SK-N-SH treated with all-trans-retinoic acid at 6 μM for 48 hours (cell line): ENCODE results near the gene DOC2B.

ENCODE experiments used
- ATAC-seq: fragments of 200-7000 bp; cut with Tn5 transposase; 3 replicates; pipeline ENCODE4 v1.9.1; 2020; ENCODE audit warnings: mild to moderate bottlenecking, moderate library complexity
- ARNTL ChIP-seq: fragments of 450-650 bp; formaldehyde crosslinking; IDR thresholded peaks from 2 replicates; pipeline ENCODE4 v1.5.0; 2020; ENCODE audit warnings: low read depth, mild to moderate bottlenecking, moderate library complexity, borderline replicate concordance
- BACH2 ChIP-seq: fragments of 250-450 bp; sonication (Bioruptor Pico); IDR thresholded peaks from 2 replicates; pipeline ENCODE4 v1.9.0; 2021; ENCODE audit warnings: mild to moderate bottlenecking, borderline replicate concordance
- CSDC2 ChIP-seq: fragments of 250-450 bp; sonication (Bioruptor Pico); IDR thresholded peaks from 2 replicates; pipeline ENCODE4 v1.5.0; 2020; ENCODE audit warnings: mild to moderate bottlenecking, moderate library complexity
- ESRRG ChIP-seq: fragments of 250-450 bp; sonication (Bioruptor Pico); IDR thresholded peaks from 2 replicates; pipeline ENCODE4 v1.6.1; 2021; ENCODE audit warnings: mild to moderate bottlenecking
- GLIS3 ChIP-seq: fragments of 250-450 bp; sonication (Bioruptor Pico); IDR thresholded peaks from 2 replicates; pipeline ENCODE4 v1.5.0; 2020; ENCODE audit warnings: mild to moderate bottlenecking, moderate library complexity
- ISL1 ChIP-seq: fragments of 250-450 bp; sonication (Bioruptor Pico); IDR thresholded peaks from 2 replicates; pipeline ENCODE4 v2.1.2; 2022; ENCODE audit warnings: mild to moderate bottlenecking, moderate library complexity
- PPARA ChIP-seq: fragments of 250-450 bp; sonication (Bioruptor Pico); IDR thresholded peaks from 2 replicates; pipeline ENCODE4 v1.5.0; 2020; ENCODE audit warnings: mild to moderate bottlenecking, borderline replicate concordance
- SNAI2 ChIP-seq: fragments of 250-450 bp; sonication (Bioruptor Pico); IDR thresholded peaks from 2 replicates; pipeline ENCODE4 v1.5.0; 2020; ENCODE audit warnings: mild to moderate bottlenecking, moderate library complexity
- TCF4 ChIP-seq: fragments of 250-450 bp; sonication (Bioruptor Pico); IDR thresholded peaks from 2 replicates; pipeline ENCODE4 v1.8.0; 2021; ENCODE audit warnings: mild to moderate bottlenecking, moderate library complexity, borderline replicate concordance
- TOX ChIP-seq: fragments of 250-450 bp; sonication (Bioruptor Pico); IDR thresholded peaks from 2 replicates; pipeline ENCODE4 v1.8.0; 2021; ENCODE audit warnings: mild to moderate bottlenecking, moderate library complexity, borderline replicate concordance
- ZFP3 ChIP-seq: fragments of 250-450 bp; sonication (Bioruptor Pico); IDR thresholded peaks from 2 replicates; pipeline ENCODE4 v1.5.0; 2020; ENCODE audit warnings: mild to moderate bottlenecking, moderate library complexity
- ZNF565 ChIP-seq: fragments of 450-650 bp; formaldehyde crosslinking; conservative IDR thresholded peaks from 2 replicates; pipeline ENCODE4 v1.5.0; 2020; ENCODE audit warnings: low read depth, mild to moderate bottlenecking, moderate library complexity
- ZNF8 ChIP-seq: fragments of 450-650 bp; formaldehyde crosslinking; IDR thresholded peaks from 2 replicates; pipeline ENCODE4 v1.5.0; 2020; ENCODE audit warnings: mild to moderate bottlenecking, moderate library complexity
- TF ChIP-seq, protein P1 (sequence below): fragments of 250-450 bp; sonication (Bioruptor Pico); IDR thresholded peaks from 2 replicates; pipeline ENCODE4 v1.8.0; 2021; ENCODE audit warnings: low read depth, mild to moderate bottlenecking, moderate library complexity, borderline replicate concordance
- TF ChIP-seq, protein P2 (sequence below): fragments of 250-450 bp; sonication (Bioruptor Pico); IDR thresholded peaks from 2 replicates; pipeline ENCODE4 v1.5.0; 2020; ENCODE audit warnings: mild to moderate bottlenecking, moderate library complexity
- TF ChIP-seq, protein P3 (sequence below): fragments of 250-450 bp; sonication (Bioruptor Pico); IDR thresholded peaks from 2 replicates; pipeline ENCODE4 v1.5.1; 2021; ENCODE audit warnings: mild to moderate bottlenecking, moderate library complexity
- TF ChIP-seq, protein P4 (sequence below): fragments of 250-450 bp; sonication (Bioruptor Pico); IDR thresholded peaks from 2 replicates; pipeline ENCODE4 v1.8.0; 2020; ENCODE audit warnings: mild to moderate bottlenecking, moderate library complexity, borderline replicate concordance
- TF ChIP-seq, protein P5 (sequence below): fragments of 250-450 bp; sonication (Bioruptor Pico); IDR thresholded peaks from 2 replicates; pipeline ENCODE4 v1.5.1; 2020; ENCODE audit warnings: low read depth, mild to moderate bottlenecking, moderate library complexity

The DOC2B gene

DNA sequence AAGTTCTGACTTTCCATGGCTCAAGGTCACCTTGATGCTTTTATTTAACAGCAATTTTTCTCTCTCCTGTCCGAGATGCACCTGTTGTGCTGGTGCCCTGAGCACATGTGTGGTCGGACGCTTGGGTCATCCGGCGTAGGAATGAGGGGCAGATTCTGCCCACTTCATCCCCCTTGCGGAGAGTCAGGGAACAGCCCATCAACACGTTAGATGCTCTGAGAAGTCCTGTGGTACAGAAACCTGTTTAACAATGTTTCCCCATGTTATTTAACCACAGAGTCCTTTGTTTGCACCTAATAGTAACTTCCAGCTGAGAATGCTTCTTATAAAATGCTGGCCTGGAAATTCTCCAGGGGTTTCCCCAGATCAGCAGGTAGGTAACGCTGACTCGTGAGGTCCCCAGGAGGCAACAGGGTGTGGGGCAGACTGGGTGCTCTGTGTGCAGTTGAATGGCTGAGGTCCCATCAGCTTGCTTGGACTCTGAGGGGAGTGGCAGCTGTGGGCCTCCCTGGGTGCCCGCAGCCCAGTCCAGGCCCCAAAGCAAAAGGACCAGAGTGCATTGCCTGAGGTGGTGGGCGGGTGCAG lies 17.8 kb downstream of the DOC2B start (continued):
- TF ChIP-seq, protein P1, sequence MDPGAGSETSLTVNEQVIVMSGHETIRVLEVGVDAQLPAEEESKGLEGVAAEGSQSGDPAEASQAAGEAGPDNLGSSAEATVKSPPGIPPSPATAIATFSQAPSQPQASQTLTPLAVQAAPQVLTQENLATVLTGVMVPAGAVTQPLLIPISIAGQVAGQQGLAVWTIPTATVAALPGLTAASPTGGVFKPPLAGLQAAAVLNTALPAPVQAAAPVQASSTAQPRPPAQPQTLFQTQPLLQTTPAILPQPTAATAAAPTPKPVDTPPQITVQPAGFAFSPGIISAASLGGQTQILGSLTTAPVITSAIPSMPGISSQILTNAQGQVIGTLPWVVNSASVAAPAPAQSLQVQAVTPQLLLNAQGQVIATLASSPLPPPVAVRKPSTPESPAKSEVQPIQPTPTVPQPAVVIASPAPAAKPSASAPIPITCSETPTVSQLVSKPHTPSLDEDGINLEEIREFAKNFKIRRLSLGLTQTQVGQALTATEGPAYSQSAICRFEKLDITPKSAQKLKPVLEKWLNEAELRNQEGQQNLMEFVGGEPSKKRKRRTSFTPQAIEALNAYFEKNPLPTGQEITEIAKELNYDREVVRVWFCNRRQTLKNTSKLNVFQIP (CRISPR knock-in tag): no peak
- TF ChIP-seq ZNF8: no peak
- no peak for TF ChIP-seq BACH2 (CRISPR knock-in tag)

DNA sequence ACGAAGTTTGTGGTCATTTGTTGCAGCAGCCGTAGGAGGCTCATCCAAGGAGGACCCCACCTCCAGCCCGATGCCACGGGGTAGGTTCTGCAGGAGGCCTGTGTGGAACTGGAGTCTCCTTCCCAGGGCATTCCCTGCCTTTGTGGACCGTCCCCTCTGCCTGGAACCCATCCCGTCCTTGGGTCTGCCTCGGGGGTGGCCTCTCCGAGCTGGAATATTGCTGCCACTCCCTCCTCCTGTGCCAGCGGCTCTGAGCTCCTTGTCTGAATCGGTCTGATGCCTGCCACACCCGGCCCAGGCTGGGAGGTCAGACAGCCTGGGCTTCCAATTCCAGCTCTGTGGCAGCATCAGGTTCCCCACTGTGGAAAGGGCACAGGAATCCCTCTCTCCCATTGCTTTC lies 18.8 kb downstream of the DOC2B start:
- ATAC-seq: no peak
- TF ChIP-seq ISL1 (no peak), ARNTL (CRISPR knock-in tag) (no peak), ZNF565 (CRISPR knock-in tag) (no peak)
- TF ChIP-seq, protein P2, sequence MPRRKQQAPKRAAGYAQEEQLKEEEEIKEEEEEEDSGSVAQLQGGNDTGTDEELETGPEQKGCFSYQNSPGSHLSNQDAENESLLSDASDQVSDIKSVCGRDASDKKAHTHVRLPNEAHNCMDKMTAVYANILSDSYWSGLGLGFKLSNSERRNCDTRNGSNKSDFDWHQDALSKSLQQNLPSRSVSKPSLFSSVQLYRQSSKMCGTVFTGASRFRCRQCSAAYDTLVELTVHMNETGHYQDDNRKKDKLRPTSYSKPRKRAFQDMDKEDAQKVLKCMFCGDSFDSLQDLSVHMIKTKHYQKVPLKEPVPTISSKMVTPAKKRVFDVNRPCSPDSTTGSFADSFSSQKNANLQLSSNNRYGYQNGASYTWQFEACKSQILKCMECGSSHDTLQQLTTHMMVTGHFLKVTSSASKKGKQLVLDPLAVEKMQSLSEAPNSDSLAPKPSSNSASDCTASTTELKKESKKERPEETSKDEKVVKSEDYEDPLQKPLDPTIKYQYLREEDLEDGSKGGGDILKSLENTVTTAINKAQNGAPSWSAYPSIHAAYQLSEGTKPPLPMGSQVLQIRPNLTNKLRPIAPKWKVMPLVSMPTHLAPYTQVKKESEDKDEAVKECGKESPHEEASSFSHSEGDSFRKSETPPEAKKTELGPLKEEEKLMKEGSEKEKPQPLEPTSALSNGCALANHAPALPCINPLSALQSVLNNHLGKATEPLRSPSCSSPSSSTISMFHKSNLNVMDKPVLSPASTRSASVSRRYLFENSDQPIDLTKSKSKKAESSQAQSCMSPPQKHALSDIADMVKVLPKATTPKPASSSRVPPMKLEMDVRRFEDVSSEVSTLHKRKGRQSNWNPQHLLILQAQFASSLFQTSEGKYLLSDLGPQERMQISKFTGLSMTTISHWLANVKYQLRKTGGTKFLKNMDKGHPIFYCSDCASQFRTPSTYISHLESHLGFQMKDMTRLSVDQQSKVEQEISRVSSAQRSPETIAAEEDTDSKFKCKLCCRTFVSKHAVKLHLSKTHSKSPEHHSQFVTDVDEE: no peak

DNA sequence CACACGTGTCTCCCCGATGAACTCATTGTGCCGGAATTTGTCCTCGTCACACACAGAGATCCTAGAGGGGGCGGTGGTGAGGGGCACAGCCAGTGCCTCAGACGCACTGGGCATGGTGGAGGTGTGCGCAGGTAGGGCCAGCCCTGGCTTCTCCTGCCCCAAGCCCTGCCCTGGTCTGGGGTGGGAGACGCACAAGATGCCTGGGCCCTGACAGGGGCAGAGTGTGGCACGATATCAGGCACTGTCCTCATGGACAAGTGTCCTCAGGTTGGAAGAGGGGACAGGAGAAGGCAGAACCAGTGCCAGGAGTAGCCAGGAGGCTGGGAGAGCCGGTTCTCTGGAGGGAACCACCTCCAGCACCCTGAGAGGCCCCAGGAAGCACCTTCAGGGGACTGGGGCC lies 20.0 kb downstream of the DOC2B start:
- TF ChIP-seq ISL1 (no peak), TCF4 (CRISPR knock-in tag) (no peak), ESRRG (no peak), ZNF8 (no peak), ARNTL (CRISPR knock-in tag) (no peak), SNAI2 (CRISPR knock-in tag) (no peak), ZFP3 (CRISPR knock-in tag) (no peak), GLIS3 (no peak), BACH2 (CRISPR knock-in tag) (no peak), ZNF565 (CRISPR knock-in tag) (no peak), TOX (CRISPR knock-in tag) (no peak), PPARA (CRISPR knock-in tag) (no peak), CSDC2 (no peak)
- TF ChIP-seq, protein P3, sequence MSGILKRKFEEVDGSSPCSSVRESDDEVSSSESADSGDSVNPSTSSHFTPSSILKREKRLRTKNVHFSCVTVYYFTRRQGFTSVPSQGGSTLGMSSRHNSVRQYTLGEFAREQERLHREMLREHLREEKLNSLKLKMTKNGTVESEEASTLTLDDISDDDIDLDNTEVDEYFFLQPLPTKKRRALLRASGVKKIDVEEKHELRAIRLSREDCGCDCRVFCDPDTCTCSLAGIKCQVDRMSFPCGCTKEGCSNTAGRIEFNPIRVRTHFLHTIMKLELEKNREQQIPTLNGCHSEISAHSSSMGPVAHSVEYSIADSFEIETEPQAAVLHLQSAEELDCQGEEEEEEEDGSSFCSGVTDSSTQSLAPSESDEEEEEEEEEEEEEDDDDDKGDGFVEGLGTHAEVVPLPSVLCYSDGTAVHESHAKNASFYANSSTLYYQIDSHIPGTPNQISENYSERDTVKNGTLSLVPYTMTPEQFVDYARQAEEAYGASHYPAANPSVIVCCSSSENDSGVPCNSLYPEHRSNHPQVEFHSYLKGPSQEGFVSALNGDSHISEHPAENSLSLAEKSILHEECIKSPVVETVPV (CRISPR knock-in tag): no peak
- TF ChIP-seq, protein P4, sequence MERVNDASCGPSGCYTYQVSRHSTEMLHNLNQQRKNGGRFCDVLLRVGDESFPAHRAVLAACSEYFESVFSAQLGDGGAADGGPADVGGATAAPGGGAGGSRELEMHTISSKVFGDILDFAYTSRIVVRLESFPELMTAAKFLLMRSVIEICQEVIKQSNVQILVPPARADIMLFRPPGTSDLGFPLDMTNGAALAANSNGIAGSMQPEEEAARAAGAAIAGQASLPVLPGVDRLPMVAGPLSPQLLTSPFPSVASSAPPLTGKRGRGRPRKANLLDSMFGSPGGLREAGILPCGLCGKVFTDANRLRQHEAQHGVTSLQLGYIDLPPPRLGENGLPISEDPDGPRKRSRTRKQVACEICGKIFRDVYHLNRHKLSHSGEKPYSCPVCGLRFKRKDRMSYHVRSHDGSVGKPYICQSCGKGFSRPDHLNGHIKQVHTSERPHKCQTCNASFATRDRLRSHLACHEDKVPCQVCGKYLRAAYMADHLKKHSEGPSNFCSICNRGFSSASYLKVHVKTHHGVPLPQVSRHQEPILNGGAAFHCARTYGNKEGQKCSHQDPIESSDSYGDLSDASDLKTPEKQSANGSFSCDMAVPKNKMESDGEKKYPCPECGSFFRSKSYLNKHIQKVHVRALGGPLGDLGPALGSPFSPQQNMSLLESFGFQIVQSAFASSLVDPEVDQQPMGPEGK (CRISPR knock-in tag): no peak
- TF ChIP-seq, protein P5, sequence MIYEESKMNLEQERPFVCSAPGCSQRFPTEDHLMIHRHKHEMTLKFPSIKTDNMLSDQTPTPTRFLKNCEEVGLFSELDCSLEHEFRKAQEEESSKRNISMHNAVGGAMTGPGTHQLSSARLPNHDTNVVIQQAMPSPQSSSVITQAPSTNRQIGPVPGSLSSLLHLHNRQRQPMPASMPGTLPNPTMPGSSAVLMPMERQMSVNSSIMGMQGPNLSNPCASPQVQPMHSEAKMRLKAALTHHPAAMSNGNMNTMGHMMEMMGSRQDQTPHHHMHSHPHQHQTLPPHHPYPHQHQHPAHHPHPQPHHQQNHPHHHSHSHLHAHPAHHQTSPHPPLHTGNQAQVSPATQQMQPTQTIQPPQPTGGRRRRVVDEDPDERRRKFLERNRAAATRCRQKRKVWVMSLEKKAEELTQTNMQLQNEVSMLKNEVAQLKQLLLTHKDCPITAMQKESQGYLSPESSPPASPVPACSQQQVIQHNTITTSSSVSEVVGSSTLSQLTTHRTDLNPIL (CRISPR knock-in tag): no peak
- TF ChIP-seq, protein P1 (CRISPR knock-in tag): no peak
- ATAC-seq: no peak
